ENCODE measurements around the gene PROSER2.

- TF ChIP-seq POLR2A (IDR thresholded peaks at IDR 0.05) (no peak), CTCF (IDR thresholded peaks at IDR 0.05) (no peak)
These were observed 64.4 kb downstream of the PROSER2 start for GRCh38 chr10:11887381-11888227.

Measured in ovary (tissue), 3 donors.